C1 segment of cervical spinal cord (tissue), 14 donors: ENCODE data around the gene NTN1.
"Not testable (repeated sequence)": the region's sequence is repeated elsewhere in the genome, so short reads cannot be mapped to it uniquely, and the experiment has no call there.

Experiments
- DNase-seq, 14 donors: peaks; one replicate each; lab custom pipeline; 2025; lab: John Stamatoyannopoulos, UW

Gene NTN1

DNA sequence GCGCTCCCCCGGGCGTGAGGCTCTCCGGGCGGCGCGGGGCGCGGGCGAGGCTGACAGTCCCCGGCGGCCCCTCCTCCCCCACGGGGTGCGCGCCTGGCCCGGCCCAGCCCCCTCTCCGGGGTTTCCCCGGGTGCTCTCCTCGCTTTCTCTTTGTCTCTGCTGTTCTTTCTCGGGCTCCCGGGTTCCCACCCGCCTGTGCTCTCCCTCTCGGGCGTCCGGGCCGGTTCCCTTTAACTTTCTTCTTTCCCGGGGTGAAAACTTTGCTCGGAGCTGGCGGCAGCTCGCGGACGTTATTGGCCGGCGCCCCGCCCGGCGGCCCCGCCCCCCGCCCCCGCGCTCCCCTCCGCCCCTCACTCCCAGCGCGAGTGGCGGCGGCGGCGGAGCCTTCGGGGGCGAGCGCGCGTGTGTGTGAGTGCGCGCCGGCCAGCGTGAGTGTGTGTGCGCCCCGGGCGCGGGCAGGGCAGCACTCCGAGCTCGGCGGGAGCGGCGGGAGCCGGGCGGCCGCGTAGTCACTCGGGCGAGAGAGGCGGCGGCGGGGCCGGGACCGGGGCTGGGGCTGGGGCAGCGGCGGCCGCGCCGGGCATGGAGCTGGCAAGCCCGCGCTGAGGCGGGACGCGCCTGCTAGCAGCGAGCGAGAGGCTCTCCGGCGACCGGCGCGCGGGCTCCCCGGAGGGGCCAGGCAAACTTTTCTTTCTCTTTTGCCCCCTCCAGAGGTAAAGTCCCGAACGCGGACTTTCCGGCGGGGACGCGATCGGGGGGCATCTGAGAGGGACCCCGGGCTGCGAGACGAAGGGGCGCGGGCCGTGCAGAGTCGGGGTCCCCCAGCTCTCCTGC lies at the start of gene NTN1:
NTN1 (plus strand) TSS at position 353 of the 834 bp plus-strand sequence. CDS start 864 bp downstream, outside the sequence.
- DNase-seq = peak in 7 of 14 donors; percentile 15 to 81 (median 55)

GRCh38 chr17:8975091-8975725 lies 46.1 kb upstream of the NTN1 start:
- no peak for DNase-seq

DNA sequence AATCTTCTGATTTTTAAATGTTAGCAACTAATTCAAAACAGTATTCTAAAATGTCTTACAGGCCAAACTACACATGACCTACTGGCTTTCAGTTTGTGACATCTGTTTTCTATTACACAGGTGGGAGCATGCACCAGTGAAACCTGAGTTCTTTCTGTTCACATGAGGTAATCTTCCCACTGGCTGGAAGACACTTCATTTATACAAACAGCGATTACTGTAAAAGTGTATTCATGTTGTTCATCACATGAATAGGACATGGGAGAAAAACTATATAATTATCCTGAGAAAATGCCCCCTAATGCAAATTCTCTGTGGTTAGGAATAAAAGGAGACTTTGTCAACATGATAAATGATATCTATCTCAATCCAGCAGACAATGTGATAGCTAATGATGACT lies 44.7 kb upstream of the NTN1 start:
- no peak for DNase-seq

DNA sequence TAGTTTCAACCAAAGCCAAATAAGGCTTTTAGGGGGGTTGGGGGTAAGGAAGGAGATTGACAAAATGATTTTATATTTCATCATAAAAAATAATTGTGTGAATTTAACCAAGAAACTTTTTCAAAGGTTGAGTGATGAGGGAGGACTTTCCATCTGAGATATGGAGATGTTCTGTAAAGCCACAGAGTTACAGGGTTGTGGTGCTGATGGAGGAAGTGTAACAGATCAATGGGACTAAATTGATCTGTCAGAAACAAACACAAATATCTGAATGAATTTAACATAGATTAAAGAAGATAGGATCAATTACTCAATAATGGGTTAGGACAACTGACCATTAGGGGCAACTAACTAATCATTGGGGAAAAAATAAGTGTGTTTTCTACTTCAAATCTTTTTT lies 41.6 kb upstream of the NTN1 start:
- DNase-seq = no peak

- DNase-seq = no peak
These were observed 39.9 kb upstream of the NTN1 start for GRCh38 chr17:8981443-8981842.

- not testable (repeated sequence) for DNase-seq
These were observed 37.1 kb upstream of the NTN1 start for GRCh38 chr17:8984225-8984624.

- no peak for DNase-seq
These were observed 36.1 kb upstream of the NTN1 start for GRCh38 chr17:8985054-8985701.

DNA sequence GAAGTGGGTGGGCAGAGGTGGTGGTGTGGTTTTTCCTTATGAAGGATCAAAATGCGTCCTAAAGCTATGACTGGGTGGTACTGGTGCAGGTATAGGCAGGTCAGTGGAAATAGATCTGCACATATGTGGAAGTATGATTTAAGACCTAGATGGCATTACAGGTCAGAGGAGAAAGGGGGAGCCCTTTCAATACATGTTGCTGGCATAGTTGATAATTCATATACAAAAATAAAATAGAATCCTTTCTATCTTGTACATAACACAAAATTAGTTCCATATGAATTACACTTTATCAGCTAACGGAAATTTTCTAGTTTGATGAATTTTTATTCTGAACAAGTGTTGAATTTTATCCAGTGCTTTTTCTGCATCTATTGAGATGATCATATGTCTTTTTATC lies 35.0 kb upstream of the NTN1 start:
- no peak for DNase-seq

DNA sequence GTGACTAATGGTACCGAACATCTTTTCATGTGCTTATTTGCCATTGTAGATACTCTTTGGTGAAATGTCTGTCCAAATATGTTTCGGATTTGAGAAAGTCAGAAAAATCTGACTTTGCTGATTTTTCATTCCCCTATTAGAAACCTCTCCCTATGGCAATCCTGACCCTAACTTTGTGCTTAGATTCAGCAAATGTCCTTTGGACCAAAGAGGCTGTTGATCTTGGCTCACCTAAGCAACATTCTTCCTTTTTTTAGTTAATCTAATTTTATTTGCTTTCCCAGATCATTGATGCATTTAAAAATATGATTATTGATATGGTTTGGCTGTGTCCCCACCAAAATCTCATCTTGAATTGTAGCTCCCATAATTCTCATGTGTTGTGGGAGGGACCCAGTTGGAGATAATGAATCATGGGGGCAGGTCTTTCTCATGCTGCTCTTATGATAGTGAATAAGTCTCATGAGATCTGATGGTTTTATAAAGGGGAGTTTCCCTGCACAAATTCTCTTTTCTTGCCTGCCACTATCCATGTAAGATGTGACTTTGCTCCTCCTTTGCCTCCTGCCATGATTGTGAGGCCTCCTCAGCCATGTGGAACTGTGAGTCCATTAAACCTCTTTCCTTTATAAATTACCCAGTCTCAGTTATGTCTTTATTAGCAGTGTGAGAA lies 32.9 kb upstream of the NTN1 start:
- not testable (repeated sequence) for DNase-seq

GRCh38 chr17:8991514-8992285 lies 29.6 kb upstream of the NTN1 start:
- peak in 6 of 14 donors; percentile 7 to 39 (median 11) for DNase-seq

- DNase-seq = peak in 4 of 14 donors; percentile 9 to 36 (median 28)
These were observed 27.0 kb upstream of the NTN1 start for GRCh38 chr17:8994319-8994718.

GRCh38 chr17:8995711-8996110 lies 25.6 kb upstream of the NTN1 start:
- no peak for DNase-seq

- peak in 3 of 14 donors; percentile 2 to 27 (median 2) for DNase-seq
These were observed 23.2 kb upstream of the NTN1 start for GRCh38 chr17:8997994-8998628.

DNA sequence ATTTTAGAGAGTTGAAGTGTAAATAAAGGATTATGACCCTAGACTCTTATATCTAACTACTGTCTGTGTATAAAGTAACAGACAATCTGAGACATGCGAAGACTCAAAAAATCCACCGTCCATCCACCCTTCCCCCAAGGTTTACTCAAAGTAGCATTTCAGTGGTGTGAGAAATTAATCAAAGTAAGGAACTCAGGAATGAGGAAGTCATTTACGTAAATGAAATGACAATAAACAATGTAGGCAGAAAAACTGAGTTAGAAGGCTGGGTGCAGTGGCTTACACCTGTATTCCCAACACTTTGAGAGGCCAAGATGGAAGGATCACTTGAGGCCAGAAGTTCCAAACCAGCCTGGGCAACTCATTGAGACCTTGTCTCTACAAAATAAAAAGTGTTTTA lies 19.8 kb upstream of the NTN1 start:
- DNase-seq = no peak

DNA sequence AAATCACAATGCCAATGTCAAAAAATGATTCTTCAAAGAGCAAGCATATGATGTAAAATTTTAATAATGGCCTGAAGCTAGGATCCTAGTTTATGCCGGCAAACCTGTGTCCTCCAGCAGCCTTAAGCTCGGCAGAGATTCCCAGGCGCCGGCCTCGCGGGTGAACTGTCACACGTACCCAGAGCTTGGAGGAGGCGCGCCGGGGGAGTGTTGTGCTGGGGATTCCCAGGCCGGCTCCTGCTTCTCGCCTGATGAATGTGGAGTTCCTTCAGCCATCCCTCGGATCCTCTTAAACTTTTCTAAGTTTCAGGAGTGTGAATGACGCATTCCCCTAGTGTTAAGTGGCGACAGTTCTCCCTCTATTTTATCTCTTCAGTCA lies 19.1 kb upstream of the NTN1 start:
- DNase-seq = no peak

DNA sequence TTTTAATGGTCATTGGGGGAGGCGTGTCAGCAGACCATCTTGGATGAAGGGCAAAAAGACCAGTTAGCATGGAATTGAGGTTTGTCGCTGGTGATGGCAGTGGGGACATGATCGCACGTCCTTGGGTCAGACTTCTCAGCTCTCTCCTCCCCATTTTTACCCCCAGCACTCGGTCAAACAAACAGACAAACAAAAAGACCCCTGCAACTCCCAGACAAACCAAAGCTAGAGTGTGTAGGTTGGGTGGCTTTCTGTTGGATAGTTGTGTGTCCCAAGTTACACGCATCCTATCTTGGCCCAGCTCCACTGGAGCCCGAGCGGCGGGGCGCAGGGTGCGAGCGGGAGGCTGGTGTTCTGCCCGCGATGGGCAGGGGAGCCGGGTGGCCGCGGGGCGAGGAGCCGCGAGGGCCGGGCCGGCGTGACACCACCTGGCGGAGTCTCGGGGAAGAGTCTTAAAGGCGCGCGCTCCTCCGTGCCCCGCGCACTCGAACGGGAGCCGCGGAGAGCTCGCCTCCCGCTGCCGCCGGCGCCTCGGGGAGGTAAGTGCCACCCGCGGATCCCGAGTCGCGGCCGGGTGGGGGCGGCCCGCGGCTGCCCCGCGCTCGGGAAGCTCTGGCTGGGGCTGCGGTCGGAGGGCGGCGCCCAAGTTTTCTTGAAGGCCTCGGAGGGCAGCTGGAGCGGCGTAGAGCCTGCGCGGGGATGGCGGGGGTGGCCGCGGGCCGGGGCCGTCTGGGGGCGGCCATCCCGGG lies 18.5 kb upstream of the NTN1 start:
- peak in 2 of 14 donors; percentile 9 to 41 for DNase-seq

DNA sequence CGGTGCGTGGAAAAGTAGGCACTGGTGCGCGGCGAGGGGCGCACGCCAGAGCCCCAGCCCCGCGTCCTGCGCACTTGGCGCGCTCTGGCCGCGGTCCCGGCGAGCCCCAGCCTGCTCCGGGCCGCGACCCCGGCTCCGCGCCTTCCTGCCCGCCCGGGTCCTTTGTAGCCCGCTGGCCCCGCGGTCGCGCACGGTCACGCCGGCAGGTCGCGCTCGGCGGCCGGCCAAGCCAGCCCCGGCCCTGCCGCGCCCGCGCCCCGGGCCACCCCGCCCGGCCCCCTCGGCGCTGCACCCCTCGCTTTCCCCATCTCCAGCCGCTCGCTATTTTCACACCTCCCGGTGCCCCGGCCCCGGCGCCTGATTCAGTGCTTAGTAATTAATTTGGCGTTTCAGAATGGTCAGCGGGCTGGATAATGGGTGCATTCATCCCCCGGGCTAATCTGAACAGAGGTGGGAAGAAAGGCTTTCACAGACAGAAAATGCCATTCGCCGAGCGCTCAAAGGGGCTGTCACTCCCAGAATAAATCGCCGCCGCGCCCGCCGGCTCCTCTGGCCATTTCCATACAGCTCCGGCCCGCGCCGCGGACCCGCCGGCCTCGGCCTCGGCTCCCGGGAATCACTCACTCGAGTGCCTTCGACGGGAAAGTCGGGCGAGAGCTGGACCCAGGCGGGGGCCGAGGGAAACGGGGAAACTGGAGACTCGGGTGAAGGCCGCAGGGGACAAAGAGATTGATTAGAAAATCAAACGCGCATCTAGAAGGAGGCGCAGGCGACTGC lies 17.8 kb upstream of the NTN1 start:
- peak in 2 of 14 donors; percentile 9 to 33 for DNase-seq

- DNase-seq = no peak
These were observed 17.0 kb upstream of the NTN1 start for GRCh38 chr17:9004132-9004960.
